Middle frontal gyrus (tissue), 1 donor: ENCODE measurements around the gene TAAR6.
"Not testable (repeated sequence)": the region's sequence is repeated elsewhere in the genome, so short reads cannot be mapped to it uniquely, and the experiment has no call there.

Experiments used
- DNase-seq: peaks from one replicate; pipeline ENCODE4 v3.0.0-alpha.2; 2015; ENCODE audit warnings: low spot score; ENCODE audit errors: extremely low spot score

Gene TAAR6

GRCh38 chr6:132570221-132570777 lies at the start of gene TAAR6:
Gene TAAR6, plus strand, starts transcription at chr6:132570322. Its CDS starts 0 bp downstream, at chr6:132570322.
- DNase-seq, result no peak

DNA sequence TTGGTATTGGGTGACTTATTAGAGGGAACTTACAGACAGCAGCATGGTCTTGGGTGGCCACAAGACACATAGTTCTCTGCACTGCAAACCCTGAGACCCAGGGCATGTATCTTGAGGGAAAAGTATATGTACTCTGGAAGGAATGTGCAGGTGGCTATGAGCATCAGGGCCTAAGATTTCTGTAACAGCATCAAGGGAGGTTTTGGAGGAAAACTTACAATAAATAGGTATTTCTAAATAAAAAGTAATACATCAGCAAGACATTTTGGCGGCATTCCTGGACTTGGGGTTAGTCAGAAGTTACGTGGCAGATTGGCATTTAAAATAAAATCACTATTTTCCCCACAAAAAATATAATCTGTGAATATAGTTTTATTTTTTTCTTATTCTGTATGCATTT lies 49.2 kb upstream of the TAAR6 start:
- DNase-seq, result no peak

GRCh38 chr6:132524646-132525045 lies 45.5 kb upstream of the TAAR6 start:
- no peak for DNase-seq

DNA sequence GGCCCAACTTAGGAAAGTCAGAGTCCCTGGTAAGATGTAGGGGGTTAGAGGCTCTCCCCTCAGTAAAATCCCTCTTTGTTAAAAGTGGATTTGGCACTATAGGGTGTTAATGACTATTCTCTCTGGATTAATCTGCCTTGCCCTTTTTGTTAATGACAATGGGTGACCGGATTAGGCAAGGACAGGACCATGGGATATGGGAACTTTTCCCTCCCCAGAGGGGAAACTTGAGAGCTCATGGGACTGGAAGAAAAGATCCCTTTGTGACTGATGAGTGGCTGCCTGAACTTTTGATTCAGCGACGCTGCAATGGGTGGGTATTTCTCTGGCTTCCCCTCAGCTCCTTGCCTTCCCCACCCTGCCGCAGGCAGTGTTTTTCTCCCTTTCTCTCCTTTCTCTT lies 44.3 kb upstream of the TAAR6 start:
- no peak for DNase-seq

GRCh38 chr6:132526461-132526860 lies 43.7 kb upstream of the TAAR6 start:
- DNase-seq, result no peak

DNA sequence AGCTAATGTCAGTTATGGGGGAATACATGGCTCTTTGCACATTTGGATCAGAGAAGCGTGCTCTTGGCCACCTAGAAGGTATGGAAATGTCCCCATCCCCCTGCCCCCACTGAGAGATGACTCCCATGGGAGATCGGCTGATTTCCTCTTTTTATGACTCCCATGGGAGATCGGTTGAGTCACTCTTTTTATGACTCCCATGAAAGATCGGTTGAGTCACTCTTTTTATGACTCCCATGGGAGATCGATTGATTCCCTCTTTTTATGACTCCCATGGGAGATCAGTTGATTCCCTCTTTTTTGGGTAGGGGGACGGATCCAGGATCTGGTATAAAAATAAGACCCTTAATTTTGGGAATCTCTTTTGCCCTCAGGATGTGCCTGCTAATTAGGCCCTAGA lies 42.3 kb upstream of the TAAR6 start:
- no peak for DNase-seq

GRCh38 chr6:132530293-132530974 lies 39.7 kb upstream of the TAAR6 start:
- DNase-seq, result peak; percentile 20

DNA sequence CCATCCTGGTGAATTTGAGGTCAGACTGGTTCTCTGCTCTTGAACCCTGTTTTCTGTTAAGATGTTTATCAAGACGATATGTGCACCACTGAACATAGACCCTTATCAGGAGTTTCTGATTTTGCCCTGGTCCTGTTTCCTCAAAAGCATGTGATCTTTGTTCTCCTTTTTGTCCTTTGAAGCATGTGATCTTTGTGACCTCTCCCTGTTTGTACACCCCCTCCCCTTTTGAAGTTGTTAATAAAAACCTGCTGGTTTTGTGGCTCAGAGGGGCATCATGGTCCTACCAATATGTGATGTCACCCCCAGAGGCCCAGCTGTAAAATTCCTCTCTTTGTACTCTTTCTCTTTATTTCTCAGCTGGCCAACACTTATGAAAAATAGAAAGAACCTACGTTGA lies 35.6 kb upstream of the TAAR6 start:
- DNase-seq, result not testable (repeated sequence)

GRCh38 chr6:132537145-132537544 lies 33.0 kb upstream of the TAAR6 start:
- DNase-seq, result no peak

- no peak for DNase-seq
These were observed 32.1 kb upstream of the TAAR6 start, which contains the start of gene TAAR9 for GRCh38 chr6:132537977-132538376. Gene TAAR9, plus strand, starts transcription at chr6:132538277. Its CDS starts 13 bp downstream, at chr6:132538290.

DNA sequence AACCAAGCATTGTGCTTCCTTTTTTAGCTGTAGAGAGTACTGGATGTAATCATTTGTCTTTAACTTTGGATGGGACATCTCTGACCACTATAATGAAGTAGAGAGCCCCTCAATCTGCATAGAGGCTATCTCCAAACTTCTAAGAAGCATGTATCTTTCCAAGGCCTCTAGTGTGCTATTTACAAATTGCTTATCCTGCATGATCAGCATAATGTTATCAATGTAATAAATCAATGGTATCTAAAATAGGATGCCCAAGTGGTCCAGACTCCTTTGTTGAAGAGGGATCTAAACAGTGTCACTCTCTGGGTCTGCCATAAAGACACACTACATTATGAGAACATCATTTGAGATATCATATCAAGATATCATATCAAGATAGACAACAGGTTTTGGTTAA lies 25.3 kb upstream of the TAAR6 start:
- DNase-seq, result no peak

DNA sequence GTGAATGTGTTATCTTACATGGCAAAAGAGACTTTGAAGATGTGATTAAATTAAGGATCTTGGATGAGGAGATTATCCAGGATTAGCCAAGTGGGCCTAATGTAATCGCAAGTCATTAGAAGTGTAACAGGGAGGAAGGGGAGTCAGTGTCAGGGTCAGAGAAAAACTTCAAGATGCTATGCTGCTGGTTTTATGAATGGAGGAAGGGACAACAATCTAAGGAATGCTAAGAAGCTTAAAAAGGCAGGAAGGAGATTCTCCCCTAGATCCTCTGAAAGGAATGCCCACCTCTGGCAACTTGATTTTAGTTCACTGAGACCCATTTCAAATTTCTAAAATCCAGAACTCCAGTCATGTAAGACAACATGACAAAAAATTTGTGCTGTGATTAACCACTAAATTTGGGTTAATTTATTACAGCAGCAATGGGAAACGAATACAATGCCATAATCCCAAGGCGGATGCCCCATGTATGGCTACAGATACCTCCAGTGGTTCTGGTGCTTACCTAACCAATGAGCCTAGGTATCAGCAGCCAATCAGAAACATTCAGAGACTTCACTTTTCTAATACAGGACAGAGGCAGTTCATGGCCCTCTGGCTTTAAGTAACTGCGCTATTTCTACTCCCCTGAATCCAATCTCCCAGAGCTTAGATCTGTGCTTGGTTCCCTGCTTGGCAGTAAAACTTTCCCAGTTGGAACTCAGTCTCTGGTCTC lies 21.2 kb upstream of the TAAR6 start:
- DNase-seq, result no peak

DNA sequence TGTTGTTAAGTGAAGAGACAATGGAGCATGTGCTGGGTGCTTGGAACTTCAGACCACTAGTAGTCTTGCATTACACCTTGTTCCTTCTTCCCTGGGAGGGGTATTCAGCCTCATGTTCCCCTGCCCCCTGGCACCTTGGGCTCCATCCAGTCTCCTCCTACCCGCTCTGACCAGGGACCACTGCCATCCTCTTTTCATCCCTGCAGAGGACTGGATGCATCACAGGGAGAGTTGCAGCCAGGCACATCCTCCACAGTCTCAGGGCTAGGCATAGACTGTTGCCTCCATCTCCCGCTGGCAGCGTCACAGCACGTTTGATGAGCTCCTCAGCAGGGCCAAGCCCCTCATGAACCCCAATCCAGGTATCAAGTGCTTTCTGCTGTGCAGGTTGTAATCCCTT lies 18.9 kb upstream of the TAAR6 start:
- no peak for DNase-seq

DNA sequence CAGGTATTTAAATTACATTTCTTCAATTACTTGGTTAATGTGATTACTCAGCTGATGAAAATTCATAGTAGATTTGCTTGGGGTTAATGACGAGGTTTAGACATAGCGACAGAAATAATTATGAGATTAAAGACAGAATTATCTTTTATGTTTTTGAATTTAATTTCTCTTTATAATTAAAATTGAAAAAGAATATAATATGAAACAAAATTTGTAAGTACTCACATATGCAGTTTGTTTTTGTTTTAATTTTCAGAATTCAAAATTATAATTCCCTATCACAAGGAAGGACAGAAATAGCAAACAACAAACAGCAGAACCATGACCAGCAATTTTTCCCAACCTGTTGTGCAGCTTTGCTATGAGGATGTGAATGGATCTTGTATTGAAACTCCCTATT lies 17.8 kb upstream of the TAAR6 start, which contains the start of gene TAAR8:
TSS of gene TAAR8 (plus strand) at position 301 of the 400 bp plus-strand sequence. CDS start at position 322, 21 bp downstream.
- DNase-seq, result no peak

DNA sequence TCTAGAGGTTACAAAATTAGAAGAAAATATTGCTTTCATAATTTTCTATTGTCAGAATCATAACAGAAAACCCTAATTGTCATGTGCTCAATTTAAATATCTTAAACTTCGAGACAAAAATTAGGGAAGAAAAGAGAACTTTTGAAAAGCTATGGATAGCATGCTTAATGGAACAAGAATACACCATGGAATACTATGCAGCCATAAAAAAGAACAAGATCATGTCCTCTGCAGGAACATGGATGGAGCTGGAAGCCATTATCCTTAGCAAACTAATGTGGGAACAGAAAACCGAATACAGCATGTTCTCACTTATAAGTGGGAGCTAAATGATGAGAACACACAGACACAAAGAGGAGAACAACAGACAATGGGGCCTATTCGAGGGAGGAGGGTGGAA lies 10.0 kb upstream of the TAAR6 start:
- DNase-seq, result not testable (repeated sequence)

DNA sequence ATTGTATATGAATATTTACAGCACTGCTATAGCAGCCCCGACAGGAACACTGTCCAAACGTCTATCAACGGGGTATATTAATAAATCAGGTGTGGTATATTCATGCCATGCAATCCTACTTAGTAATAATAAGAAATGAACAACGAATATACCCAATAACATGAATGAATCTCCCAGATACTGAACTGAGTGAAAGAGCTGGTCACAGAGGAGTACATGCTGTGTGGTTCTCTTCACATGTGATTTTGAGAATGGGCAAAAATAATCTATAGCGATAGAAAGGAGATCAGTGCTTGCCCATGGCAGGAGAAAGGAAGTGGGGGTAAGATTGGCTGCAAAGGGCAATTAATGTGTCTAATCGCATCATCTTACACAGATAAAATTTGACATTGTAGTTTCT lies 3.7 kb upstream of the TAAR6 start:
- no peak for DNase-seq

GRCh38 chr6:132567566-132567965 lies 2.6 kb upstream of the TAAR6 start:
- DNase-seq, result no peak

GRCh38 chr6:132568611-132569010 lies 1.5 kb upstream of the TAAR6 start:
- DNase-seq, result no peak

GRCh38 chr6:132569170-132569569 lies 952 bp upstream of the TAAR6 start:
- peak; percentile 17 for DNase-seq

GRCh38 chr6:132571774-132572173 lies 1.7 kb downstream of the TAAR6 start:
- no peak for DNase-seq

DNA sequence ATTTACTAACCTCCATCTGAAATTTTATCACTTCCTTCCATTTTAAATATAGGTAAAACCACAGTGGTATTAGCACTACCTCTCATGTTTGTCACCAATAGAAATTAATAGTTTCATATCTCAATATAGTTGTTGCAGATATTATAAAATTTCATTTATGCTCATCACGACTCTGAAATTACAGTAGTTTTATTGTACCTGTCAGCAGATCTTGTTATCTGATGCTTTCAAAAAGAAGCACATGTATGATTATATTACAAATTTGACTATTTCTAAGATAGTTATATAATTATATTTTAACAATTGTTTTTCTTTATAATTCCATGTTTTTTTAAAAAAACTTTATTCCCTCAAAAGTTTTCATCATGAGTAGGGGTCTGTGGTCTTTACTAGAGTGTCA lies 14.6 kb downstream of the TAAR6 start:
- no peak for DNase-seq

- DNase-seq, result no peak
These were observed 17.3 kb downstream of the TAAR6 start for GRCh38 chr6:132587424-132587823.
